Measurements from ENCODE around the gene TUBA4A. TPM values are rescaled to one million over a fixed set of nuclear protein-coding genes. Genes with fewer than 3 reads are reported as not detected.

The TUBA4A gene
- total and polyA plus RNA-seq, 2 of the 4 experiments (the other 2 are of a cell fraction): 21.9 to 35.6 TPM

DNA sequence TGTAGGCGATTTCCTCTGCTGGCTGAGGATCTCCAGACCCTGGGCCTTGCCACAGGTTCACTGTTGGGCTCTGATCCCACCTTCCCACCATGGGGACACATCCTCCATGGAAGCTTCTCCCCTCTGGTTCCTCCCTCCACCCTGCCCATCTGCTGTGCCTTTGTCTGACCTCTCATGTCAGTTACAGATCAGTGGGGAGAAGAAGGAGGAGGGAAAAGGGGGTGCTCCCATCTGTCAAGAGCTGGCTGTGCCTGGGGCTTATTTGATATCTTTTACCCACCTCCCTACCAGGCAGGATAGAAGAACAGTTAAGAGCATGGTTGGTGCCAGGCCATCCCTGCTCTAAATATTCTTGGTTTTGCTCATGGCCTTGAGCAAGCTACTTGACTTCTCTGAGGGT lies 13.2 kb upstream of the TUBA4A start:
- Histone ChIP-seq H2AFZ (replicated peaks; ENCODE audit: low read length, poor library complexity) (no peak overlapping the region), H2AK9ac (replicated peaks; ENCODE audit: low read depth, low read length, poor library complexity) (no peak overlapping the region), H4K5ac (ENCODE audit: low read depth, low read length) (no peak overlapping the region), H3K36me3 (ENCODE audit: control insufficient read depth, insufficient read depth, low read length) (no peaks in the 10 kb centered on the region), H2BK5ac (ENCODE audit: low read depth, low read length, poor library complexity, severe bottlenecking) (no peak overlapping the region), H3K4me3 (ENCODE audit: insufficient read depth, low read depth, low read length) (no peak overlapping the region), H3K9me1 (ENCODE audit: insufficient read depth, low read length) (no peaks in the 10 kb centered on the region), H3K56ac (ENCODE audit: extremely low read depth, insufficient read depth, low read length) (no peak overlapping the region), H3K9me3 (ENCODE audit: control insufficient read depth, insufficient read depth, low read length) (no peaks in the 10 kb centered on the region), H4K8ac (ENCODE audit: low read depth in 2 of 2, low read length in 2 of 2) (no peak overlapping the region), H2BK15ac (ENCODE audit: low read depth, low read length) (no peak overlapping the region), H3K18ac (ENCODE audit: low read depth, low read length) (no peak overlapping the region), H3K79me1 (ENCODE audit: low read depth in 1 of 2, low read length in 2 of 2) (no peaks in the 10 kb centered on the region), H3K4me1 (ENCODE audit: control insufficient read depth, insufficient read depth, low read length) (no peaks in the 10 kb centered on the region), H3K14ac (replicated peaks; ENCODE audit: low read depth, low read length) (no peak overlapping the region), H2BK120ac (ENCODE audit: low read depth, low read length) (no peak overlapping the region), H3K9ac (ENCODE audit: low read depth, low read length) (no peak overlapping the region), H2AK5ac (ENCODE audit: low read depth, low read length) (no peak overlapping the region), H3K4me2 (ENCODE audit: low read depth, low read length) (no peak overlapping the region), H3K27ac (ENCODE audit: insufficient read depth, low read length) (no peak overlapping the region), H4K20me1 (ENCODE audit: insufficient read depth, low read length) (no peaks in the 10 kb centered on the region), H3K23ac (ENCODE audit: low read depth, low read length) (no peak overlapping the region; the same call in 1 of the 2 replicates), H3K27me3 (ENCODE audit: control insufficient read depth, insufficient read depth, low read length) (peaks cover 29% of the 10 kb centered on the region), H2BK20ac (ENCODE audit: low read depth, low read length) (no peak overlapping the region), H3K4ac (ENCODE audit: low read depth, low read length) (no peak overlapping the region), H4K91ac (ENCODE audit: insufficient read depth, low read depth, low read length) (no peak overlapping the region)
- dilution Hi-C loops (cut with HindIII; ENCODE audit: low sequenced_read_pairs, unreplicated experiment) (no loop called here), in situ Hi-C loops (cut with MboI; ENCODE audit: low sequenced_read_pairs) (no loop called here), intact Hi-C loops (cut with micrococcal nuclease) (no loop called here)
- WGBS, 2 experiments (ENCODE audit: extremely low coverage in 2 of 2, insufficient read length in 1 of 2): no CpG with 5 or more reads among the region's 1 CpG
- no peak for DNase-seq
- TF ChIP-seq, protein P1, sequence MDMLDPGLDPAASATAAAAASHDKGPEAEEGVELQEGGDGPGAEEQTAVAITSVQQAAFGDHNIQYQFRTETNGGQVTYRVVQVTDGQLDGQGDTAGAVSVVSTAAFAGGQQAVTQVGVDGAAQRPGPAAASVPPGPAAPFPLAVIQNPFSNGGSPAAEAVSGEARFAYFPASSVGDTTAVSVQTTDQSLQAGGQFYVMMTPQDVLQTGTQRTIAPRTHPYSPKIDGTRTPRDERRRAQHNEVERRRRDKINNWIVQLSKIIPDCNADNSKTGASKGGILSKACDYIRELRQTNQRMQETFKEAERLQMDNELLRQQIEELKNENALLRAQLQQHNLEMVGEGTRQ (IDR thresholded peaks at IDR 0.05; ENCODE audit: low read depth, low read length): no peak
- no peak for TF ChIP-seq MAFK (IDR thresholded peaks at IDR 0.05; ENCODE audit: low read depth, low read length)
- TF ChIP-seq MXI1 (IDR thresholded peaks at IDR 0.05; ENCODE audit: borderline replicate concordance, low read depth, low read length): no peak
- no peak for TF ChIP-seq FOS (IDR thresholded peaks at IDR 0.05; ENCODE audit: low read depth, low read length)
- no peak for TF ChIP-seq NFE2L2 (IDR thresholded peaks at IDR 0.05; ENCODE audit: low read depth, low read length)
- TF ChIP-seq, protein P2, sequence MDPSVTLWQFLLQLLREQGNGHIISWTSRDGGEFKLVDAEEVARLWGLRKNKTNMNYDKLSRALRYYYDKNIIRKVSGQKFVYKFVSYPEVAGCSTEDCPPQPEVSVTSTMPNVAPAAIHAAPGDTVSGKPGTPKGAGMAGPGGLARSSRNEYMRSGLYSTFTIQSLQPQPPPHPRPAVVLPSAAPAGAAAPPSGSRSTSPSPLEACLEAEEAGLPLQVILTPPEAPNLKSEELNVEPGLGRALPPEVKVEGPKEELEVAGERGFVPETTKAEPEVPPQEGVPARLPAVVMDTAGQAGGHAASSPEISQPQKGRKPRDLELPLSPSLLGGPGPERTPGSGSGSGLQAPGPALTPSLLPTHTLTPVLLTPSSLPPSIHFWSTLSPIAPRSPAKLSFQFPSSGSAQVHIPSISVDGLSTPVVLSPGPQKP (IDR thresholded peaks at IDR 0.05; ENCODE audit: borderline replicate concordance, low read depth, low read length): no peak
- no peak for TF ChIP-seq CEBPB (IDR thresholded peaks at IDR 0.05; ENCODE audit: low read depth, low read length)
- no peak for TF ChIP-seq RCOR1 (IDR thresholded peaks at IDR 0.05; ENCODE audit: insufficient replicate concordance, low read length)
- no peak for TF ChIP-seq CHD1 (IDR thresholded peaks at IDR 0.05; ENCODE audit: low read depth, low read length)
- no peak for TF ChIP-seq BHLHE40 (IDR thresholded peaks at IDR 0.05; ENCODE audit: low read depth, low read length)
- no peak for TF ChIP-seq SMC3 (IDR thresholded peaks at IDR 0.05; ENCODE audit: low read depth, low read length)
- TF ChIP-seq, protein P3, sequence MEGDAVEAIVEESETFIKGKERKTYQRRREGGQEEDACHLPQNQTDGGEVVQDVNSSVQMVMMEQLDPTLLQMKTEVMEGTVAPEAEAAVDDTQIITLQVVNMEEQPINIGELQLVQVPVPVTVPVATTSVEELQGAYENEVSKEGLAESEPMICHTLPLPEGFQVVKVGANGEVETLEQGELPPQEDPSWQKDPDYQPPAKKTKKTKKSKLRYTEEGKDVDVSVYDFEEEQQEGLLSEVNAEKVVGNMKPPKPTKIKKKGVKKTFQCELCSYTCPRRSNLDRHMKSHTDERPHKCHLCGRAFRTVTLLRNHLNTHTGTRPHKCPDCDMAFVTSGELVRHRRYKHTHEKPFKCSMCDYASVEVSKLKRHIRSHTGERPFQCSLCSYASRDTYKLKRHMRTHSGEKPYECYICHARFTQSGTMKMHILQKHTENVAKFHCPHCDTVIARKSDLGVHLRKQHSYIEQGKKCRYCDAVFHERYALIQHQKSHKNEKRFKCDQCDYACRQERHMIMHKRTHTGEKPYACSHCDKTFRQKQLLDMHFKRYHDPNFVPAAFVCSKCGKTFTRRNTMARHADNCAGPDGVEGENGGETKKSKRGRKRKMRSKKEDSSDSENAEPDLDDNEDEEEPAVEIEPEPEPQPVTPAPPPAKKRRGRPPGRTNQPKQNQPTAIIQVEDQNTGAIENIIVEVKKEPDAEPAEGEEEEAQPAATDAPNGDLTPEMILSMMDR (conservative IDR thresholded peaks at IDR 0.05; ENCODE audit: low read depth, low read length): no peak
- no peak for TF ChIP-seq MAZ (IDR thresholded peaks at IDR 0.05; ENCODE audit: borderline replicate concordance, low read depth, low read length)
- TF ChIP-seq RFX5 (IDR thresholded peaks at IDR 0.05; ENCODE audit: low read depth, low read length): no peak
- CTCF ChIA-PET: interaction anchor here (1.1 kb wide), 1 partner anchor 12 kb away, joined by 3 read pairs; the partner anchor contains the start of gene DNAJB2
- POLR2A ChIA-PET (ENCODE audit: unreplicated experiment): no interaction called here
- ATAC-seq (ENCODE audit: low read depth): no peak
- BruUV-seq (replicated peaks): no TSS peak

Data from IMR-90 (cell line).